Measurements from ENCODE around the gene TMEM91.

The TMEM91 gene

GRCh38 chr19:41425174-41426115 is 49.1 kb downstream of the TMEM91 start:
- TF ChIP-seq, protein P1, sequence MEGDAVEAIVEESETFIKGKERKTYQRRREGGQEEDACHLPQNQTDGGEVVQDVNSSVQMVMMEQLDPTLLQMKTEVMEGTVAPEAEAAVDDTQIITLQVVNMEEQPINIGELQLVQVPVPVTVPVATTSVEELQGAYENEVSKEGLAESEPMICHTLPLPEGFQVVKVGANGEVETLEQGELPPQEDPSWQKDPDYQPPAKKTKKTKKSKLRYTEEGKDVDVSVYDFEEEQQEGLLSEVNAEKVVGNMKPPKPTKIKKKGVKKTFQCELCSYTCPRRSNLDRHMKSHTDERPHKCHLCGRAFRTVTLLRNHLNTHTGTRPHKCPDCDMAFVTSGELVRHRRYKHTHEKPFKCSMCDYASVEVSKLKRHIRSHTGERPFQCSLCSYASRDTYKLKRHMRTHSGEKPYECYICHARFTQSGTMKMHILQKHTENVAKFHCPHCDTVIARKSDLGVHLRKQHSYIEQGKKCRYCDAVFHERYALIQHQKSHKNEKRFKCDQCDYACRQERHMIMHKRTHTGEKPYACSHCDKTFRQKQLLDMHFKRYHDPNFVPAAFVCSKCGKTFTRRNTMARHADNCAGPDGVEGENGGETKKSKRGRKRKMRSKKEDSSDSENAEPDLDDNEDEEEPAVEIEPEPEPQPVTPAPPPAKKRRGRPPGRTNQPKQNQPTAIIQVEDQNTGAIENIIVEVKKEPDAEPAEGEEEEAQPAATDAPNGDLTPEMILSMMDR (IDR thresholded peaks at IDR 0.05), result no peak
- peak overlapping the region in 1 of 2 donors; percentile 89 for H3K27ac ChIP-seq
- no peak overlapping the region for H3K4me3 ChIP-seq
- no peak for DNase-seq (ENCODE audit: low spot score)

DNA sequence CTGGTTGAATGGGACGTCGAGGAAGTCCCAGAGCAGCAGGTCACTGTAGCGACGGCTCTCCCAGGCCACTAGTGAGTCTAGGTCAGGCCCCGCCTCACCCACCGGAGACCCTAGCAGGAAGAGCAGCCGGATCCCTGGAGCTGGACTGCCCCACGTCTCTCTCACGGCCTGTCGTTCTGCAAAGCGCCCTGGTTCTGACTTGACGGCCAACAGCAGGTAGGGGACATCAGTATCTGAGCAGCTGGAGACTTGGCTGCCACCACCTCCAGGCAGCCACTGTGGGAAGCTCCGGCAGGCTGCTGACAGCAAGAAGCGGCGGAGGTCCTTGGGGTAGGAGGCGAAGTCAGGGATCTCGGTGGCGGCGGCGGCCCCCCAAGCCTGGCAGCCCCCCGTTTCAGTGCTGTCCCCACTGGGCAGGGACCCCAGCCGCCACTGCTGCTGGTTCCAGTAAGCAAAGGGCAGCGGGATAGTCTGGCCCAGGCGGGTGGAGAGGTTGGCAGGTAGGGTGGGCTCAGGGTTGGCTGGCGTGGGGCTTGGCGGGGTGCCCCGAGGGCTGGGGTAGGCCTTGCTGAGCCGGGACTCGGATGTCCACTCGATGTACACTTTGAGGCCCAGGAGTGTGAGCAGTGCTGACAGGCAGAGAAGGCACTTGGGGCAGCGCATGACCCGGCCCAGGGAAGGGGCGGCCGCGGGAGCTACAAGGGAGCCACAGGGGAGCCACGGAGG is 49.9 kb downstream of the TMEM91 start:
- TF ChIP-seq, protein P1 (IDR thresholded peaks at IDR 0.05), result no peak
- peak overlapping the region; percentile 71 for H3K4me3 ChIP-seq
- no peak for DNase-seq (ENCODE audit: low spot score)
- peak overlapping the region; percentile 55 to 89 for H3K27ac ChIP-seq

GRCh38 chr19:41426952-41427646 is 50.8 kb downstream of the TMEM91 start, which contains the start of gene B3GNT8:
Gene B3GNT8 (minus strand): TSS chr19:41427374. CDS start chr19:41426778, 596 bp downstream.
- Histone ChIP-seq H3K4me3 (peak within 1 kb of the TSS; percentile 71), H3K27ac (peak within 1 kb of the TSS; percentile 55 to 89)
- TF ChIP-seq, protein P1 (IDR thresholded peaks at IDR 0.05), result no peak
- peak; percentile 87 for DNase-seq (ENCODE audit: low spot score)

DNA sequence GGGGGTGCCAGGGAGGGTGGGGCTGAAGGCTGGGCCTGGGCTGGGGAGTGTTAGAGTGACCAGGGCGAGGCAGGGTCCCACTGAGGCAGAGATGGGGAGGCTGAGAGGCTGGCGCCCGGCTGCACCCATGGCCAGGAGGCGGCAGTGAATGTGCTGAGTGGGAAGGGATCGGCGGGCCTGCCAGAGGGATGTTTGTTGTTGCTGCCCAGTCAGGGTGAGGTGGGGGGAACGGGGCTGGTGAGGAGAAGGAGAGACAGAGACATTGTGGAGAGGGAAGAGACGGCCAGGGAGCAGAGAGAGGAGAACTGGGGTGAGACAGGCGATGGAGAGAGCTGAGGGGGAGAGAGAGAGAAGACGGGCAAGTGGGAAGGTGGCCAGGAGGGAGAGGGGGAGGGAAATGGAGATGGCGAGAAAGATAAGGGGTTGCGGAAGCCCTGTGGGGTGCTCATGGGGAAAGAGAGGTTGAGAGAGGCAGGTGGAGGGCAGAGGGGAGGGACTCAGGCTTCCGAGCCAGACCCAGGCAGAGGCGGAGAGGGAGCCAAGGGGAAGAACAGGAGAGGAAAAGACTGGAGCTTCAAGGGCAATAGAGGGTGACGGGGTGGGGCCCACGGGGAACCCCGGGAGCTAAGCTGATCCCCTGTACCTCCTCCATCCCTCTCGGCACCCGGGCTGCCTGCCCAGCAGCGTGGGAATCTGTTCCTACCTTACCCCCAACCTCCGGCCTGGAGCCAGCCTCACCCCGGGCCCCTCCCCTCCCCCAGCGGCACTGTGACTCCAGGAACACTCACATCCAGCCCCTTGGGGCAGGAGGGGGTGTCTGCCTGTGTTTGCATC is 51.5 kb downstream of the TMEM91 start:
- Histone ChIP-seq H3K27ac (peak overlapping the region; percentile 55 to 89), H3K4me3 (peak overlapping the region; percentile 71)
- TF ChIP-seq, protein P1 (IDR thresholded peaks at IDR 0.05), result no peak
- DNase-seq (ENCODE audit: low spot score), result peak; percentile 79

GRCh38 chr19:41428481-41428859 is 52.1 kb downstream of the TMEM91 start:
- TF ChIP-seq, protein P1 (IDR thresholded peaks at IDR 0.05), result no peak
- peak overlapping the region; percentile 71 for H3K4me3 ChIP-seq
- no peak for DNase-seq (ENCODE audit: low spot score)
- peak overlapping the region; percentile 55 to 89 for H3K27ac ChIP-seq

DNA sequence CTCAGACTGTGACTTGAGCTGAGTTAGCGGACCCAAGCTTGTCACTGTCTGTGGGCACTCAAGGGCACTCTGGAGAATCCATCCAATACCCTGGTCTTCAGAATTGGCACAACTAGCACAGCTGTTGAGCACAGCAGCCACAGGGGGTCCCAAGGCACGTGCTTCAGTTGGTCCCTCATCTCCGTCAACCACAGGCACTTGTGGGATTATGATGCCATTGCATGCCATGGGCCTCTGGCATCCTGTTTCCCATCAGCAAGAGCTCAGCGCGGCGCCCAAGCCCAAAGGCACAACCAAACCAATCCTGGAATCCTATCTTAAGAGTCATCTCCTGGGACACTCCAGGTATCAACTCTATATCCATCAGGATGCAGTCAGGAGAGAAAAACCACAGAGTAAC is 54.6 kb downstream of the TMEM91 start:
- TF ChIP-seq, protein P1 (IDR thresholded peaks at IDR 0.05), result no peak
- Histone ChIP-seq H3K27ac (no peak overlapping the region), H3K4me3 (no peak overlapping the region)
- DNase-seq (ENCODE audit: low spot score), result no peak

Data from coronary artery (tissue), 2 donors.